IMR-90 (cell line): ENCODE results near the gene ZFAND2A. TPM values are rescaled to one million over a fixed set of nuclear protein-coding genes. Genes with fewer than 3 reads are reported as not detected.

Source experiments
- ATAC-seq: fragments of 200-7000 bp; cut with Tn5 transposase; 2 replicates; pipeline ENCODE4 v1.9.1; 2020; ENCODE audit warnings: low read depth, mild to moderate bottlenecking, moderate library complexity
- BruUV-seq: library from RNA; stranded (reverse); fragments of 400-500 nt; replicated peaks from 2 replicates; lab custom pipeline; 2021; lab: Mats Ljungman, UMichigan
- CTCF ChIA-PET: fragments of 300-600 bp; formaldehyde crosslinking; extraction: SDS; loops from one replicate; lab custom pipeline; 2021; ENCODE audit warnings: antibody characterized with exemption; lab: Yijun Ruan, JAX
- POLR2A ChIA-PET: fragments of 300-600 bp; sonication (Branson Sonifier 250); formaldehyde crosslinking; loops from one replicate; lab custom pipeline; 2022; ENCODE audit warnings: antibody characterized with exemption; ENCODE audit not compliant: unreplicated experiment; lab: Charles Lee
- DNase-seq: peaks from one replicate; pipeline ENCODE4 v3.0.0; 2013
- H2AFZ ChIP-seq: replicated peaks from 2 replicates; pipeline ENCODE3; 2013; ENCODE audit warnings: low read length, mild to moderate bottlenecking; ENCODE audit not compliant: poor library complexity
- H2AK5ac ChIP-seq: 2 replicates; pipeline ENCODE4 v1.6.1; 2013; ENCODE audit warnings: low read depth, low read length, inconsistent platforms
- H2AK9ac ChIP-seq: replicated peaks from 2 replicates; pipeline ENCODE3; 2013; ENCODE audit warnings: mild to moderate bottlenecking, low read depth, low read length, moderate library complexity; ENCODE audit not compliant: poor library complexity
- H2BK120ac ChIP-seq: 2 replicates; pipeline ENCODE4 v1.6.1; 2013; ENCODE audit warnings: low read depth, low read length, inconsistent platforms
- H2BK15ac ChIP-seq: 3 replicates; pipeline ENCODE4 v1.6.1; 2013; ENCODE audit warnings: low read depth, low read length, inconsistent platforms
- H2BK20ac ChIP-seq: 2 replicates; pipeline ENCODE4 v1.6.1; 2013; ENCODE audit warnings: low read depth, mild to moderate bottlenecking, inconsistent platforms, low read length, moderate library complexity
- H2BK5ac ChIP-seq: 2 replicates; pipeline ENCODE4 v1.6.1; 2013; ENCODE audit warnings: mild to moderate bottlenecking, low read depth, low read length, inconsistent platforms; ENCODE audit not compliant: poor library complexity, severe bottlenecking
- H3K14ac ChIP-seq: replicated peaks from 2 replicates; pipeline ENCODE4 v1.6.1; 2013; ENCODE audit warnings: low read depth, low read length, inconsistent platforms
- H3K18ac ChIP-seq: 2 replicates; pipeline ENCODE4 v1.6.1; 2013; ENCODE audit warnings: low read depth, low read length, control low read depth
- H3K23ac ChIP-seq: 2 replicates; pipeline ENCODE4 v1.6.1; 2013; ENCODE audit warnings: low read depth, low read length, inconsistent platforms
- H3K27ac ChIP-seq: 2 replicates; pipeline ENCODE4 v1.5.1; 2013; ENCODE audit warnings: mild to moderate bottlenecking, control low read depth, low read length; ENCODE audit not compliant: insufficient read depth
- H3K27me3 ChIP-seq: 2 replicates; pipeline ENCODE4 v1.6.1; 2013; ENCODE audit warnings: low read length; ENCODE audit not compliant: control insufficient read depth, insufficient read depth
- H3K36me3 ChIP-seq: 2 replicates; pipeline ENCODE4 v1.6.1; 2013; ENCODE audit warnings: low read length, mixed read lengths; ENCODE audit not compliant: control insufficient read depth, insufficient read depth
- H3K4ac ChIP-seq: 2 replicates; pipeline ENCODE4 v1.6.1; 2013; ENCODE audit warnings: low read depth, low read length, inconsistent platforms
- H3K4me1 ChIP-seq: 2 replicates; pipeline ENCODE4 v1.6.1; 2013; ENCODE audit warnings: low read length, mixed read lengths; ENCODE audit not compliant: control insufficient read depth, insufficient read depth
- H3K4me2 ChIP-seq: 2 replicates; pipeline ENCODE4 v1.6.1; 2013; ENCODE audit warnings: low read depth, mild to moderate bottlenecking, control low read depth, low read length, moderate library complexity
- H3K4me3 ChIP-seq: 2 replicates; pipeline ENCODE4 v1.5.1; 2013; ENCODE audit warnings: low read depth, mild to moderate bottlenecking, control low read depth, low read length, moderate library complexity; ENCODE audit not compliant: insufficient read depth
- H3K56ac ChIP-seq: 2 replicates; pipeline ENCODE4 v1.6.1; 2013; ENCODE audit warnings: low read length, inconsistent platforms; ENCODE audit not compliant: insufficient read depth; ENCODE audit errors: extremely low read depth
- H3K79me1 ChIP-seq, 2 experiments: 2 replicates each; pipeline ENCODE4 v1.6.1; 2013; ENCODE audit warnings: low read length in 2 of 2, inconsistent platforms in 1 of 2, low read depth in 1 of 2
- H3K9ac ChIP-seq: 2 replicates; pipeline ENCODE4 v1.6.1; 2013; ENCODE audit warnings: low read depth, low read length, control low read depth
- H3K9me1 ChIP-seq: 2 replicates; pipeline ENCODE4 v1.6.1; 2013; ENCODE audit warnings: low read length, inconsistent platforms; ENCODE audit not compliant: insufficient read depth
- H3K9me3 ChIP-seq: 2 replicates; pipeline ENCODE4 v1.6.1; 2013; ENCODE audit warnings: low read length; ENCODE audit not compliant: control insufficient read depth, insufficient read depth
- H4K20me1 ChIP-seq: 2 replicates; pipeline ENCODE4 v1.6.1; 2013; ENCODE audit warnings: low read length, inconsistent platforms; ENCODE audit not compliant: insufficient read depth
- H4K5ac ChIP-seq: 2 replicates; pipeline ENCODE4 v1.6.1; 2013; ENCODE audit warnings: mild to moderate bottlenecking, low read depth, low read length, control low read depth
- H4K8ac ChIP-seq, 2 experiments: 2 replicates each; pipeline ENCODE4 v1.6.1; 2013; ENCODE audit warnings: low read depth in 2 of 2, low read length in 2 of 2, control low read depth in 1 of 2, inconsistent platforms in 1 of 2
- H4K91ac ChIP-seq: 2 replicates; pipeline ENCODE4 v1.6.1; 2013; ENCODE audit warnings: low read depth, low read length, inconsistent platforms; ENCODE audit not compliant: insufficient read depth
- BHLHE40 ChIP-seq: fragments of 150-350 bp; IDR thresholded peaks from 2 replicates; pipeline ENCODE4 v1.6.1; 2016; ENCODE audit warnings: mild to moderate bottlenecking, low read depth, low read length
- CHD1 ChIP-seq: IDR thresholded peaks from 2 replicates; pipeline ENCODE4 v1.6.1; 2012; ENCODE audit warnings: low read depth, low read length, improper control_type of control experiment
- MAFK ChIP-seq: IDR thresholded peaks from 2 replicates; pipeline ENCODE4 v1.6.1; 2012; ENCODE audit warnings: low read depth, low read length, improper control_type of control experiment
- SMC3 ChIP-seq: fragments of 150-350 bp; IDR thresholded peaks from 2 replicates; pipeline ENCODE4 v1.6.1; 2016; ENCODE audit warnings: low read depth, mild to moderate bottlenecking, antibody characterized with exemption, low read length, moderate library complexity
- WGBS, 2 experiments: methylation state at CpG; one replicate each; pipeline versions ENCODE4 v1.1.5 to v1.1.7; 2013; ENCODE audit warnings: missing lambda C conversion rate in 2 of 2; ENCODE audit not compliant: insufficient read length in 1 of 2; ENCODE audit errors: extremely low coverage in 2 of 2; 5-methylcytosine and 5-hydroxymethylcytosine counted together
- dilution Hi-C: fragments of 300-500 bp; cut with HindIII; formaldehyde crosslinking; loops from one replicate; pipeline ENCODE4 v1.14.3; 2018; ENCODE audit warnings: low sequenced_read_pairs; ENCODE audit not compliant: unreplicated experiment
- in situ Hi-C: fragments of 300-500 bp; cut with MboI; formaldehyde crosslinking; loops from 3 replicates; pipeline ENCODE4 v1.14.3; 2019; ENCODE audit warnings: low sequenced_read_pairs, inconsistent platforms, mixed read lengths
- intact Hi-C: fragments of 100-400 bp; cut with micrococcal nuclease; formaldehyde crosslinking; loops from 2 replicates; pipeline ENCODE4 v1.10.0; 2022
- polyA plus RNA-seq, 3 experiments: library from polyadenylated mRNA; depleted of rRNA; stranded (reverse); fragments of >200 nt; gene quantifications; 2 replicates each; pipeline ENCODE4 v1.2.3, GENCODE V29; 2012; ENCODE audit warnings: low replicate concordance in 1 of 3
- total RNA-seq: library from RNA; depleted of rRNA; stranded (reverse); fragments of >200 nt; gene quantifications from 2 replicates; pipeline ENCODE4 v1.2.3, GENCODE V29; 2012
- TF ChIP-seq, protein P1 (sequence below): fragments of 150-350 bp; IDR thresholded peaks from 2 replicates; pipeline ENCODE4 v1.6.1; 2016; ENCODE audit warnings: low read depth, mild to moderate bottlenecking, low read length, moderate library complexity, borderline replicate concordance

ZFAND2A gene
- total and polyA plus RNA-seq, 2 of the 4 experiments (the other 2 are of a cell fraction) = 11.8 to 28.7 TPM

DNA sequence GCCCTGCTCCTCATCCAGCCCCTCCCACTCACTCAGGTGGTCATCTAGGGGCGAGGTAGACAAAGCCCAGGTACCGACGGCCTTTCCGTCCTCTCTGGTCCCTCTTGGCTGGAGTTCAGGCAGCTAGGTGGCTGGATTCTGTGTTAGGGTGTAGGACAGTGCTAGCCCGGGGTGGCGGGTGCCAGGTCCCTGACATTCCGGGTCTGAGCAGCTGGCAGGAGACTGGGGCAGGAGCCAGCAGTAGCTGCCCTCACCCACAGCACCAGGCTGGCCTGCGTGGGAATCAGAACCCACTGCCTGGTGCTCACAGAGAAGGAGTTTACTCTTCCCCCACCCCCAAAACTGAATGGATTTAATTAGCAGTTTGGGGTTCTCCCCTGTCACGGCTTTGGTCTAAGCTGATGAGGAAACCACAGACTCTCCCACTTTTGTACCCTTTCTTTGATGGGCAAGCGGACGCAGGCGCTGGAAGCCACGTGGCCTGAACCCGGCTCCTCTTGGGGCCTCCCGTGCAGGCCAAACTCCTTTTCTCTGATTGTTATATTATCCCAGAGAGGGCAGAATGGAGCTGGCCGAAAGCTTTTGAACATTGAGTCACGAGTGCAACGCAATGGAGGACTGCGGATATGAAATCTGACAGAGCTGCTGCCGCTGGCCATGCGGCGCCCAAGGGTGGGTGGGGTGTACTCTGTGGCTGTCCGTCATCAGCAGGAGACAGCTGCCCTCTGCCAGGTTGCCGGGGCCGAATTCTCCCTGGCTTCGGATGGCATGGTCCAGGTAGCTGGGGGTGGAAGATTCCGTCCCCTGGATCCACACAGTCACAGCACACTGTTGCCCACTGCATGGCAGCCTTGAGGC is 12.9 kb upstream of the ZFAND2A start:
- no peak overlapping the region for H3K56ac ChIP-seq
- no peaks in the 10 kb centered on the region for H4K20me1 ChIP-seq
- H3K27ac ChIP-seq = no peak overlapping the region
- intact Hi-C loops (no loop called here), in situ Hi-C loops (loop anchor here (10.0 kb wide), 1 partner anchor 178 kb away; no protein-coding TSS in a partner anchor), dilution Hi-C loops (no loop called here)
- no peak overlapping the region for H3K4me2 ChIP-seq
- H4K5ac ChIP-seq = no peak overlapping the region
- no peak overlapping the region for H2BK15ac ChIP-seq
- H3K18ac ChIP-seq = no peak overlapping the region
- no TSS peak for BruUV-seq
- H3K4me3 ChIP-seq = no peak overlapping the region
- DNase-seq (no peak), ATAC-seq (no peak)
- no CpG with 5 or more reads among the region's 27 CpGs for WGBS, 2 experiments
- H2AK5ac ChIP-seq = no peak overlapping the region
- H3K14ac ChIP-seq = no peak overlapping the region
- no peaks in the 10 kb centered on the region for H3K79me1 ChIP-seq
- POLR2A ChIA-PET = no interaction called here
- peak overlapping the region; percentile 23 for H2AFZ ChIP-seq
- H3K9ac ChIP-seq = no peak overlapping the region
- no peak overlapping the region for H3K23ac ChIP-seq
- H2BK20ac ChIP-seq = no peak overlapping the region
- no peak overlapping the region for H2AK9ac ChIP-seq
- CTCF ChIA-PET = no interaction called here
- 0 out of 2 replicates have a peak, but pooled peaks cover 3% of the 10 kb centered on the region for H3K9me1 ChIP-seq
- no peak overlapping the region for H4K8ac ChIP-seq
- no peaks in the 10 kb centered on the region for H3K9me3 ChIP-seq
- H3K27me3 ChIP-seq = no peaks in the 10 kb centered on the region; the same call in 1 of the 2 replicates
- H2BK120ac ChIP-seq = no peak overlapping the region
- no peak overlapping the region for H3K4ac ChIP-seq
- TF ChIP-seq, protein P1, sequence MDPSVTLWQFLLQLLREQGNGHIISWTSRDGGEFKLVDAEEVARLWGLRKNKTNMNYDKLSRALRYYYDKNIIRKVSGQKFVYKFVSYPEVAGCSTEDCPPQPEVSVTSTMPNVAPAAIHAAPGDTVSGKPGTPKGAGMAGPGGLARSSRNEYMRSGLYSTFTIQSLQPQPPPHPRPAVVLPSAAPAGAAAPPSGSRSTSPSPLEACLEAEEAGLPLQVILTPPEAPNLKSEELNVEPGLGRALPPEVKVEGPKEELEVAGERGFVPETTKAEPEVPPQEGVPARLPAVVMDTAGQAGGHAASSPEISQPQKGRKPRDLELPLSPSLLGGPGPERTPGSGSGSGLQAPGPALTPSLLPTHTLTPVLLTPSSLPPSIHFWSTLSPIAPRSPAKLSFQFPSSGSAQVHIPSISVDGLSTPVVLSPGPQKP = no peak
- no peak for TF ChIP-seq MAFK
- TF ChIP-seq SMC3 = no peak
- TF ChIP-seq BHLHE40 = no peak
- TF ChIP-seq CHD1 = no peak
- no peak overlapping the region for H4K91ac ChIP-seq
- 0 out of 2 replicates have a peak, but pooled peaks cover 2% of the 10 kb centered on the region for H3K4me1 ChIP-seq
- H2BK5ac ChIP-seq = no peak overlapping the region
- no peaks in the 10 kb centered on the region for H3K36me3 ChIP-seq
